H1 (cell line): ENCODE data around the gene TSHR. TPM values are rescaled to one million over a fixed set of nuclear protein-coding genes. Genes with fewer than 3 reads are reported as not detected.

Experiments
- CTCF ChIA-PET: fragments of 300-600 bp; sonication (Branson Sonifier 250); formaldehyde crosslinking; loops from one replicate; lab custom pipeline; 2021; ENCODE audit not compliant: partially characterized antibody; lab: Charles Lee
- POLR2A ChIA-PET: fragments of 300-600 bp; sonication (Branson Sonifier 250); formaldehyde crosslinking; loops from one replicate; lab custom pipeline; 2021; ENCODE audit warnings: inconsistent platforms; ENCODE audit not compliant: partially characterized antibody; lab: Charles Lee
- DNase-seq, 2 experiments: peaks; one replicate each; pipeline versions ENCODE4 v3.0.0 to v3.0.0-alpha.2; 2010 to 2022; ENCODE audit warnings: low spot score in 2 of 2, low read depth in 1 of 2, mixed read lengths in 1 of 2
- FAIRE-seq: peaks from 2 replicates; lab custom pipeline; 2011; peaks lifted over from hg19 to GRCh38; lab: Jason Lieb, UNC
- H2AFZ ChIP-seq: 2 replicates; pipeline ENCODE4 v1.8.1; 2012; ENCODE audit warnings: low read length, inconsistent platforms
- H2AK5ac ChIP-seq: 2 replicates; pipeline ENCODE4 v1.6.1; 2013; ENCODE audit warnings: low read depth, low read length
- H2BK120ac ChIP-seq: replicated peaks from 2 replicates; pipeline ENCODE3; 2013; ENCODE audit warnings: low read depth, low read length, inconsistent platforms
- H2BK12ac ChIP-seq: 2 replicates; pipeline ENCODE4 v1.6.1; 2013; ENCODE audit warnings: low read depth, low read length
- H2BK15ac ChIP-seq: 2 replicates; pipeline ENCODE4 v1.6.1; 2013; ENCODE audit warnings: low read length
- H2BK20ac ChIP-seq: 2 replicates; pipeline ENCODE4 v1.6.1; 2013; ENCODE audit warnings: low read length
- H2BK5ac ChIP-seq: 2 replicates; pipeline ENCODE4 v1.6.1; 2013; ENCODE audit warnings: low read depth, low read length
- H3K14ac ChIP-seq: 2 replicates; pipeline ENCODE4 v1.6.1; 2013; ENCODE audit warnings: inconsistent platforms; ENCODE audit not compliant: insufficient read length
- H3K18ac ChIP-seq: 2 replicates; pipeline ENCODE4 v1.6.1; 2013; ENCODE audit warnings: low read length; ENCODE audit errors: extremely low read depth
- H3K23ac ChIP-seq: 2 replicates; pipeline ENCODE4 v1.6.1; 2013; ENCODE audit warnings: inconsistent platforms; ENCODE audit not compliant: insufficient read length
- H3K23me2 ChIP-seq: 2 replicates; pipeline ENCODE4 v1.6.1; 2013; ENCODE audit warnings: low read depth, low read length
- H3K27ac ChIP-seq: 2 replicates; pipeline ENCODE4 v1.6.1; 2011; ENCODE audit warnings: low read depth, low read length, inconsistent platforms
- H3K27me3 ChIP-seq, 4 experiments: replicated peaks in 1 of 4; 1 replicate in 1 of 4; 2 replicates in 3 of 4; pipeline versions ENCODE4 v1.6.1 to v1.8.1; 2011 to 2013; ENCODE audit warnings: low read length in 3 of 4, mild to moderate bottlenecking in 3 of 4, inconsistent platforms in 2 of 4, mixed read lengths in 2 of 4, moderate library complexity in 1 of 4; ENCODE audit not compliant: control insufficient read depth in 3 of 4, insufficient read depth in 3 of 4; ENCODE audit errors: extremely low read depth in 1 of 4
- H3K36me3 ChIP-seq, 4 experiments: 2 replicates each; pipeline versions ENCODE4 v1.6.1 to v1.8.1; 2011 to 2013; ENCODE audit warnings: mild to moderate bottlenecking in 4 of 4, low read length in 3 of 4, moderate library complexity in 2 of 4, control low read depth in 1 of 4, inconsistent platforms in 1 of 4; ENCODE audit not compliant: insufficient read depth in 4 of 4, control insufficient read depth in 2 of 4
- H3K4ac ChIP-seq: replicated peaks from 2 replicates; pipeline ENCODE3; 2013; ENCODE audit warnings: low read length, low read depth, mixed read lengths, inconsistent platforms; ENCODE audit not compliant: insufficient read length
- H3K4me1 ChIP-seq, 4 experiments: replicated peaks in 1 of 4; 1 replicate in 1 of 4; 2 replicates in 3 of 4; pipeline versions ENCODE4 v1.6.1 to v1.8.1; 2011 to 2013; ENCODE audit warnings: low read length in 3 of 4, inconsistent platforms in 2 of 4, mixed read lengths in 1 of 4; ENCODE audit not compliant: insufficient read depth in 4 of 4, control insufficient read depth in 3 of 4
- H3K4me2 ChIP-seq, 2 experiments: 2 replicates each; pipeline versions ENCODE4 v1.6.1 to v1.8.1; 2011 to 2013; ENCODE audit warnings: low read depth in 2 of 2, low read length in 2 of 2, control low read depth in 1 of 2, inconsistent platforms in 1 of 2, mild to moderate bottlenecking in 1 of 2; ENCODE audit not compliant: insufficient read depth in 1 of 2
- H3K4me3 ChIP-seq, 4 experiments: fragments of 200-600, 300-600 bp in 1 of 4; sonication (generic), shearing (Covaris generic), sonication (Bioruptor Twin) in 1 of 4; 2 replicates each; pipeline versions ENCODE4 v1.5.1 to v1.8.1; 2011 to 2016; ENCODE audit warnings: low read length in 4 of 4, low read depth in 3 of 4, control low read depth in 2 of 4, inconsistent platforms in 2 of 4, mild to moderate bottlenecking in 2 of 4, mixed read lengths in 1 of 4, moderate library complexity in 1 of 4; ENCODE audit not compliant: insufficient read depth in 2 of 4; ENCODE audit errors: extremely low read depth in 1 of 4
- H3K56ac ChIP-seq: replicated peaks from 2 replicates; pipeline ENCODE3; 2013; ENCODE audit warnings: low read depth, mild to moderate bottlenecking, mixed read lengths, low read length, inconsistent platforms; ENCODE audit not compliant: insufficient read length
- H3K79me1 ChIP-seq: 2 replicates; pipeline ENCODE4 v1.6.1; 2013; ENCODE audit warnings: low read depth, low read length, control low read depth
- H3K79me2 ChIP-seq, 2 experiments: 2 replicates each; pipeline versions ENCODE4 v1.6.1 to v1.8.1; 2012 to 2013; ENCODE audit warnings: low read length in 2 of 2, mild to moderate bottlenecking in 2 of 2, inconsistent platforms in 1 of 2; ENCODE audit not compliant: insufficient read depth in 2 of 2, control insufficient read depth in 1 of 2
- H3K9ac ChIP-seq, 4 experiments: replicated peaks in 1 of 4; 1 replicate in 1 of 4; 2 replicates in 3 of 4; pipeline versions ENCODE4 v1.6.1 to v1.8.1; 2011 to 2013; ENCODE audit warnings: low read depth in 3 of 4, low read length in 3 of 4, control low read depth in 2 of 4, mild to moderate bottlenecking in 2 of 4, moderate library complexity in 2 of 4, inconsistent platforms in 1 of 4; ENCODE audit errors: extremely low read depth in 1 of 4
- H3K9me3 ChIP-seq, 2 experiments: 2 replicates each; pipeline versions ENCODE4 v1.6.1 to v1.8.1; 2012 to 2013; ENCODE audit warnings: mild to moderate bottlenecking in 2 of 2, moderate library complexity in 2 of 2, control low read depth in 1 of 2, inconsistent platforms in 1 of 2, low read depth in 1 of 2, low read length in 1 of 2, mixed read lengths in 1 of 2; ENCODE audit not compliant: insufficient read depth in 2 of 2
- H4K20me1 ChIP-seq, 2 experiments: replicated peaks in 1 of 2; 2 replicates each; pipeline versions ENCODE3 to v1.8.1; 2011 to 2013; ENCODE audit warnings: inconsistent platforms in 2 of 2, low read length in 2 of 2, mild to moderate bottlenecking in 1 of 2; ENCODE audit not compliant: insufficient read depth in 2 of 2, control insufficient read depth in 1 of 2
- H4K5ac ChIP-seq: 2 replicates; pipeline ENCODE4 v1.6.1; 2013; ENCODE audit warnings: low read length, low read depth, mixed read lengths, inconsistent platforms; ENCODE audit not compliant: insufficient read length
- H4K8ac ChIP-seq: 2 replicates; pipeline ENCODE4 v1.8.0; 2013; ENCODE audit warnings: mild to moderate bottlenecking, moderate library complexity, low read length, inconsistent platforms; ENCODE audit not compliant: insufficient read depth; ENCODE audit errors: extremely low read depth
- H4K91ac ChIP-seq: replicated peaks from 2 replicates; pipeline ENCODE3; 2013; ENCODE audit warnings: low read length, mixed read lengths, inconsistent platforms; ENCODE audit not compliant: insufficient read length
- ASH2L ChIP-seq: fragments of 200-600, 300-600 bp; sonication (generic); IDR thresholded peaks from one replicate; pipeline ENCODE4 v1.7.1; 2017; ENCODE audit warnings: low read length
- ATF3 ChIP-seq: IDR thresholded peaks from 2 replicates; pipeline ENCODE4 v1.6.1; 2011; ENCODE audit warnings: low read depth, mild to moderate bottlenecking, low read length; ENCODE audit not compliant: insufficient read depth
- BACH1 ChIP-seq: IDR thresholded peaks from 2 replicates; pipeline ENCODE4 v1.6.1; 2012; ENCODE audit warnings: low read length, improper control_type of control experiment
- BCL11A ChIP-seq, 2 experiments: IDR thresholded peaks; one replicate each; pipeline ENCODE4 v1.6.1; 2011; ENCODE audit warnings: low read depth in 2 of 2, low read length in 2 of 2, mild to moderate bottlenecking in 2 of 2
- CREB1 ChIP-seq: IDR thresholded peaks from 2 replicates; pipeline ENCODE4 v1.6.1; 2012; ENCODE audit warnings: inconsistent platforms
- HDAC2 ChIP-seq, 2 experiments: fragments of 300-600 bp in 1 of 2; sonication (generic) in 1 of 2; IDR thresholded peaks; 2 replicates each; pipeline ENCODE4 v1.6.1; 2011 to 2012; ENCODE audit warnings: low read depth in 2 of 2, low read length in 2 of 2, mild to moderate bottlenecking in 2 of 2, moderate library complexity in 2 of 2, borderline replicate concordance in 1 of 2, inconsistent platforms in 1 of 2
- JUN ChIP-seq: IDR thresholded peaks from 2 replicates; pipeline ENCODE4 v1.6.1; 2011; ENCODE audit warnings: low read depth, mild to moderate bottlenecking, improper control_type of control experiment, low read length
- MAX ChIP-seq: IDR thresholded peaks from 2 replicates; pipeline ENCODE4 v1.6.1; 2012; ENCODE audit warnings: inconsistent platforms
- NANOG ChIP-seq: IDR thresholded peaks from 2 replicates; pipeline ENCODE4 v1.6.1; 2011; ENCODE audit warnings: low read length, low read depth, mild to moderate bottlenecking, inconsistent platforms; ENCODE audit not compliant: insufficient read depth, poor library complexity, severe bottlenecking
- PHF8 ChIP-seq: fragments of 200-600 bp; sonication (generic); conservative IDR thresholded peaks from 2 replicates; pipeline ENCODE4 v1.7.1; 2012; ENCODE audit warnings: low read depth, mild to moderate bottlenecking, inconsistent platforms, low read length, moderate library complexity
- TAF7 ChIP-seq: optimal IDR thresholded peaks from 2 replicates; pipeline ENCODE3; 2011; ENCODE audit warnings: low read depth, mild to moderate bottlenecking, inconsistent platforms, low read length, moderate library complexity, borderline replicate concordance
- TBP ChIP-seq: IDR thresholded peaks from 2 replicates; pipeline ENCODE4 v1.6.1; 2011; ENCODE audit warnings: low read depth, low read length, improper control_type of control experiment
- YY1 ChIP-seq: IDR thresholded peaks from 2 replicates; pipeline ENCODE4 v1.6.1; 2011; ENCODE audit warnings: low read depth, mild to moderate bottlenecking, low read length
- ZNF274 ChIP-seq: IDR thresholded peaks from 2 replicates; pipeline ENCODE4 v1.7.0; 2012; ENCODE audit warnings: low read length, borderline replicate concordance; ENCODE audit errors: extremely low read depth
- WGBS, 2 experiments: shearing (Covaris generic) in 1 of 2; methylation state at CpG; one replicate each; pipeline versions ENCODE4 v1.1.6 to v1.1.7; 2013 to 2015; ENCODE audit warnings: low lambda C conversion rate in 2 of 2, mixed read lengths in 2 of 2, inconsistent platforms in 1 of 2, low coverage in 1 of 2, missing lambda C conversion rate in 1 of 2; ENCODE audit not compliant: insufficient replicate concordance in 2 of 2, insufficient coverage in 1 of 2, insufficient read length in 1 of 2; ENCODE audit errors: extremely low coverage in 1 of 2, missing lambda C conversion rate in 1 of 2; 5-methylcytosine and 5-hydroxymethylcytosine counted together
- polyA plus RNA-seq, 7 experiments: library from polyadenylated mRNA; depleted of rRNA in 3 of 7; stranded (reverse) in 5 of 7; unstranded in 2 of 7; fragments of >200 nt in 5 of 7; fragments of 200-250 nt in 2 of 7; gene quantifications; 1 replicate in 5 of 7; 2 replicates in 1 of 7; 4 replicates in 1 of 7; pipeline versions ENCODE4 v1.2.1 to v1.2.3, GENCODE V29; 2011 to 2013; ENCODE audit warnings: missing spikeins in 2 of 7, mixed read lengths in 2 of 7
- total RNA-seq: library from RNA; stranded (reverse); fragmentation: NEBNext Ultra II Directional; extraction: Animal tissue kit (Norgen Biotek cat#: 25700); gene quantifications from 2 replicates; pipeline ENCODE4 v1.2.1, GENCODE V29; 2021

Gene TSHR
- total and polyA plus RNA-seq, 2 of the 8 experiments (the other 6 are each of a cell fraction or from before 2014, with no cell fraction given): 0.27 TPM; not detected in 1

GRCh38 chr14:80957613-80958012, 2.2 kb downstream of the TSHR start:
- Histone ChIP-seq H3K36me3 (no peaks in the 10 kb centered on the region), H2BK20ac (no peak overlapping the region), H2AFZ (no peak overlapping the region), H3K4me1 (peaks cover 0 to 6% (median under 1%) of the 10 kb centered on the region in 4 experiments; a peak in 2 of 7 replicates), H4K20me1 (no peaks in the 10 kb centered on the region), H4K5ac (no peak overlapping the region), H3K27ac (no peak overlapping the region), H3K79me2 (no peaks in the 10 kb centered on the region), H3K79me1 (no peaks in the 10 kb centered on the region), H3K9me3 (no peaks in the 10 kb centered on the region), H3K56ac (no peak overlapping the region), H3K4me3 (no peak overlapping the region), H3K18ac (no peak overlapping the region), H3K14ac (no peak overlapping the region), H2AK5ac (no peak overlapping the region), H3K4ac (no peak overlapping the region), H3K9ac (no peak overlapping the region), H2BK120ac (no peak overlapping the region), H3K27me3 (peaks cover 2 to 9% (median 6%) of the 10 kb centered on the region in 4 experiments; a peak in 5 of 7 replicates), H3K23me2 (peaks cover 2% of the 10 kb centered on the region; the same call in 1 of the 2 replicates), H2BK15ac (no peak overlapping the region), H3K23ac (no peak overlapping the region), H3K4me2 (no peak overlapping the region), H4K91ac (no peak overlapping the region), H2BK12ac (no peak overlapping the region), H2BK5ac (no peak overlapping the region), H4K8ac (no peak overlapping the region)
- ChIA-PET CTCF (interaction anchor here (1.5 to 5.1 kb wide), 4 partner anchors 17 to 507 kb away, joined by 5 to 64 read pairs (median 29); no protein-coding TSS in a partner anchor), POLR2A (no interaction called here)
- WGBS, 2 experiments: 94% methylated on average over 2 of the region's 2 CpGs; no CpG with 5 or more reads in 1 of the 2 experiments
- no peak for FAIRE-seq
- no peak for DNase-seq
- TF ChIP-seq ASH2L (no peak), TAF7 (no peak), TBP (no peak), JUN (no peak), NANOG (no peak), CREB1 (no peak), PHF8 (no peak), MAX (no peak), ATF3 (no peak), BCL11A (IDR thresholded peaks at IDR 0.05; ENCODE audit: low read depth in 2 of 2, low read length in 2 of 2) (no peak), BACH1 (no peak), YY1 (no peak), ZNF274 (no peak), HDAC2 (IDR thresholded peaks at IDR 0.05; ENCODE audit: borderline replicate concordance in 1 of 2, low read depth in 2 of 2, low read length in 2 of 2) (no peak)
